PC-3 (cell line): ENCODE results near the gene EIF5AL1.

Experiments
- EZH2 ChIP-seq: fragments of 300-600 bp; sonication (generic); IDR thresholded peaks from one replicate; pipeline ENCODE4 v1.6.1; 2017; ENCODE audit warnings: antibody characterized with exemption, mild to moderate bottlenecking, low read length; ENCODE audit not compliant: unreplicated experiment
- EZH2phosphoT487 ChIP-seq: fragments of 300-600 bp; sonication (generic); IDR thresholded peaks from 2 replicates; pipeline ENCODE4 v1.6.1; 2018; ENCODE audit warnings: mild to moderate bottlenecking, antibody characterized with exemption, low read length, borderline replicate concordance
- TF ChIP-seq, protein P1 (sequence below): fragments of 300-600 bp; sonication (generic); conservative IDR thresholded peaks from 2 replicates; pipeline ENCODE4 v1.5.1; 2017; ENCODE audit warnings: antibody characterized with exemption, low read depth, mild to moderate bottlenecking, low read length

DNA sequence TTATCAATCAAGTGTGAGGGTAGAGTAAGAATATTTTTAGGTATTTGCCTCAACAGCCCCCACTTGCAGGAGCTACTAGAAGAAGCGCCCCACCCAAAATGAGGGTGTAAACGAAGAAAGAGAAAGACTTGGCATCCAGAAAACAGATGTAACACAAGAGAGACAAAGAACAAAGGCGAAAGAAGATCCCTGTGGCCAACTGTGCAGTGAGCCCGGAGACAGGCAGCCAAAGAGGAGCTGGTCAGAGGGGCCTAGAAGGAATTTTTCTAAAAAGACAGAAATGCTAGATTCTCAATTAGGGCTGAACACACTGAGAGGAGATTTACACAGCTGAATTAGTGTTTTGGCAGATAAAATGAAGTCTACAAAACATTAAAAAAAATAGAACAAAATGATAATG is 29.6 kb upstream of the EIF5AL1 start:
- TF ChIP-seq, protein P1, sequence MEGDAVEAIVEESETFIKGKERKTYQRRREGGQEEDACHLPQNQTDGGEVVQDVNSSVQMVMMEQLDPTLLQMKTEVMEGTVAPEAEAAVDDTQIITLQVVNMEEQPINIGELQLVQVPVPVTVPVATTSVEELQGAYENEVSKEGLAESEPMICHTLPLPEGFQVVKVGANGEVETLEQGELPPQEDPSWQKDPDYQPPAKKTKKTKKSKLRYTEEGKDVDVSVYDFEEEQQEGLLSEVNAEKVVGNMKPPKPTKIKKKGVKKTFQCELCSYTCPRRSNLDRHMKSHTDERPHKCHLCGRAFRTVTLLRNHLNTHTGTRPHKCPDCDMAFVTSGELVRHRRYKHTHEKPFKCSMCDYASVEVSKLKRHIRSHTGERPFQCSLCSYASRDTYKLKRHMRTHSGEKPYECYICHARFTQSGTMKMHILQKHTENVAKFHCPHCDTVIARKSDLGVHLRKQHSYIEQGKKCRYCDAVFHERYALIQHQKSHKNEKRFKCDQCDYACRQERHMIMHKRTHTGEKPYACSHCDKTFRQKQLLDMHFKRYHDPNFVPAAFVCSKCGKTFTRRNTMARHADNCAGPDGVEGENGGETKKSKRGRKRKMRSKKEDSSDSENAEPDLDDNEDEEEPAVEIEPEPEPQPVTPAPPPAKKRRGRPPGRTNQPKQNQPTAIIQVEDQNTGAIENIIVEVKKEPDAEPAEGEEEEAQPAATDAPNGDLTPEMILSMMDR, result no peak
- TF ChIP-seq EZH2 (no peak), EZH2phosphoT487 (no peak)
